Heart left ventricle (tissue), 16 donors: ENCODE data around the gene UNC13B. TPM values are rescaled to one million over a fixed set of nuclear protein-coding genes. Genes with fewer than 3 reads are reported as not detected.

Experiments
- ATAC-seq, 4 donors: fragments of 200-7000 bp; cut with Tn5 transposase; one replicate each; pipeline ENCODE4 v1.9.1; 2020 to 2022; ENCODE audit warnings: moderate library complexity in 4 of 4, mild to moderate bottlenecking in 3 of 4, moderate number of reproducible peaks in 1 of 4
- DNase-seq, 5 donors: peaks; one replicate each; pipeline ENCODE4 v3.0.0-alpha.2; 2020
- H3K27ac ChIP-seq, 12 donors: fragments of 200-600 bp; sonication (generic) in 4 of 12; one replicate each; pipeline versions ENCODE4 v1.5.0 to v1.8.0; 2016 to 2022; ENCODE audit warnings: mild to moderate bottlenecking in 2 of 12
- H3K27me3 ChIP-seq, 9 donors: fragments of 200-600 bp; sonication (generic) in 2 of 9; one replicate each; pipeline versions ENCODE4 v1.5.1 to v1.8.0; 2016 to 2022; ENCODE audit warnings: mild to moderate bottlenecking in 3 of 9
- H3K36me3 ChIP-seq, 9 donors: fragments of 200-600 bp; sonication (generic) in 2 of 9; one replicate each; pipeline versions ENCODE4 v1.5.0 to v1.8.0; 2018 to 2022; ENCODE audit warnings: mild to moderate bottlenecking in 2 of 9
- H3K4me1 ChIP-seq, 12 donors: fragments of 200-600 bp; sonication (generic) in 4 of 12; one replicate each; pipeline versions ENCODE4 v1.5.0 to v1.8.0; 2016 to 2022; ENCODE audit warnings: mild to moderate bottlenecking in 3 of 12
- H3K4me3 ChIP-seq, 12 donors: fragments of 200-600 bp; sonication (generic) in 4 of 12; one replicate each; pipeline versions ENCODE4 v1.5.0 to v1.8.0; 2017 to 2022; ENCODE audit warnings: mild to moderate bottlenecking in 9 of 12, moderate library complexity in 4 of 12
- H3K9me3 ChIP-seq, 12 donors: fragments of 200-600 bp; sonication (generic) in 4 of 12; one replicate each; pipeline versions ENCODE4 v1.5.0 to v1.8.0; 2016 to 2022; ENCODE audit warnings: mild to moderate bottlenecking in 1 of 12
- CTCF ChIP-seq, 12 donors: fragments of 200-600 bp; sonication (generic) in 4 of 12; IDR thresholded peaks; one replicate each; pipeline versions ENCODE4 v1.5.0 to v1.8.0; 2018 to 2022; ENCODE audit warnings: antibody characterized with exemption in 12 of 12, mild to moderate bottlenecking in 5 of 12
- POLR2A ChIP-seq, 2 donors: fragments of 450-650 bp; IDR thresholded peaks; one replicate each; pipeline ENCODE4 v1.6.1; 2017; ENCODE audit warnings: antibody characterized with exemption in 2 of 2, mild to moderate bottlenecking in 2 of 2, moderate library complexity in 2 of 2
- WGBS, 4 donors: extraction: QIAGEN DNeasy Blood & Tissue Kit in 2 of 4; methylation state at CpG; one replicate each; pipeline versions ENCODE4 v1.1.5 to v1.1.7; 2013 to 2018; 5-methylcytosine and 5-hydroxymethylcytosine counted together
- intact Hi-C, 10 donors: fragments of 100-400 bp; cut with DNase I; formaldehyde crosslinking; loops; one replicate each; pipeline versions ENCODE4 v1.11.1 to v1.14.2; 2022
- polyA plus RNA-seq, 2 donors: library from polyadenylated mRNA; stranded (reverse); fragments of 200-250 nt; gene quantifications; one replicate each; pipeline ENCODE4 v1.2.3, GENCODE V29; 2013
- total RNA-seq, 9 donors: library from RNA; depleted of rRNA in 2 of 9; stranded (reverse); fragments of >200 nt in 2 of 9; fragmentation: NEBNext Ultra II Directional in 3 of 9; extraction: Animal tissue kit (Norgen Biotek cat#: 25700) in 3 of 9; gene quantifications; one replicate each; pipeline versions ENCODE4 v1.1.0 to v1.2.4, GENCODE V29; 2016 to 2023
- donor health status: ischemic (EF 13 %, LVEDD 7.1; RV severe dilation, severe dysfunction).
- donor health status: healthy with polysubstance abuse.
- donor health status: DM: no; HTN: yes; CAD: no.
- donor health status: DM: no; HTN: no; CAD: no.
- donor health status: ischemic (EF 25% LVEDD 6.9; RV normal size, moderate dysfunction).
- donor health status: ischemic (EF 25% LVEDD 5.7; RV mildly dilated, moderate dysfunction).
- donor health status: healthy.
- donor health status: DM: yes; HTN: yes; CAD: no.
- donor health status: ischemic (EF 35%, LVEDD 5.7; RV mildly dilated, moderate dysfunction).
- donor health status: nonischemic (EF 11% LVEDD 7.7; RV severe dilation, severe dysfunction).
- donor health status: DM: yes; HTN: yes; CAD: no.
- donor health status: PGD.
- donor health status: ischemic (EF 29% LVEDD 5.4; RV normal size, mild dysfunction).
- donor health status: nonischemic (EF 23%, LVEDD 6.1; RV moderate dilation, normal function).

UNC13B gene
- total and polyA plus RNA-seq, 11 donors, result 8.1 to 30.2 (median 21.2) TPM

DNA sequence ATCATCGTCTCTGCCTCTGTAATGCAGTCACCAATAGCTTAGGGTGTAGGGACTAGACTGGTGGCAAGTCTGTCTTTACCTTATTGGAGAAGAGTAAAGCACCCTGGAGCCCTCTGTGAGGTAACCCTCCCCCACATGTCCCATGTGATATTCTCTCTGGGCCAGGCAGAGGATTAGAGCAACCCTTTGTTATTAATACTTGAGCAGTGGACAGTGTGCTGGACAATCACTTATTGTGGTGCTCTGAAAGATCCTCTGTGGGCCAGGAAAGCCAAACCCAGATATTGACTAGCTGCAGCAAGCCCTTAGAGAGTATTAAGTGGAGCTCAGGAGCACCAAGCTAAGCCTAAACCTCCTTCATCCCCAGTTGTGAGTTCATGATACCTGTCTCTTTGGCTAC lies 188.4 kb downstream of the UNC13B start:
- TF ChIP-seq CTCF (IDR thresholded peaks at IDR 0.05), result no peak
- no peak for TF ChIP-seq POLR2A (IDR thresholded peaks at IDR 0.05)
- peaks cover 0 to 38% (median 20%) of the 10 kb centered on the region in 12 donors for H3K4me1 ChIP-seq
- no peaks in the 10 kb centered on the region for H3K36me3 ChIP-seq
- ATAC-seq (peak in 1 of 4 donors; percentile 29), DNase-seq (no peak)
- no peaks in the 10 kb centered on the region for H3K27me3 ChIP-seq
- intact Hi-C loops, result no loop called here
- WGBS, 4 donors, result 91 to 96% (median 93%) methylated on average over 1 of the region's 1 CpG
- no peaks in the 10 kb centered on the region for H3K9me3 ChIP-seq
- peak overlapping the region in 3 of 12 donors; percentile 20 to 35 (median 26) for H3K27ac ChIP-seq
- no peak overlapping the region for H3K4me3 ChIP-seq

DNA sequence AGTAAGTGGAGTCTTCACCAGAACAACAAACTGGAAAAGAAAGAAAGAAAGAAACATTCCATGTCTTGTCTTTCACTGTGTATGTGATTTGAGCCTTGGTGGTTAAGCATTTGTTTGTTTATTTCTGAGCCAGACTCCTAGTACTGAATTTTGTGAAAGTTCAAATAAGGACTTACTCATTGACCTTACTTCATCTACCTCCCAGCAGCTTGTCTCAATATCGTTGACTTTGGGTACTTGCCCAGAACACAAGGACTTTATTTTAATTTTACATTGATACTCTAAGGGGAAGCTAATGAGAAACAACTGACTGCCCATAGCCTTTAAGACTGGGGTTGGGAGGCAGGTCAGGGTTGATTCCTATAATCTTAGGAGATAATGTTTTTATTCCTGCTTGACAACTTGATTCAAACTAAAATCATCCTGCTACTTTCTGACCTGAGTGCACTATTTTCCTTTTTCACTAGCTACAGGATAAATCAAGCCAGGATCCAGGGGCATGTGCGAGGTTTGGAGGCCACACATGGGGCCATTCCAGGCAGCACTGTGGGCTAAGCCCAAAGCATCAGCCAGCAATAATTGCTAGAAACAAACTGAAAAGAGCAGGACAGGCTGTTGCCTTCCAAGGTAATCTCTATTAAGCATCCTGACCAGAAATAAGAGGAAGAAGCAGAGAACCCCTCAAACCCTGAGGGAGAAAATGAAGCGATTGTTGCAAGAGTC lies 189.2 kb downstream of the UNC13B start:
- WGBS, 4 donors, result 55 to 68% (median 57%) methylated on average over 3 of the region's 3 CpGs
- intact Hi-C loops, result no loop called here

GRCh38 chr9:35353731-35354365 lies 192.0 kb downstream of the UNC13B start:
- intact Hi-C loops, result no loop called here
- no peak for TF ChIP-seq POLR2A (IDR thresholded peaks at IDR 0.05)
- no peak for TF ChIP-seq CTCF (IDR thresholded peaks at IDR 0.05)
- Histone ChIP-seq H3K27ac (no peak overlapping the region), H3K9me3 (no peaks in the 10 kb centered on the region), H3K36me3 (no peaks in the 10 kb centered on the region), H3K27me3 (no peaks in the 10 kb centered on the region), H3K4me1 (peaks cover 0 to 24% (median 16%) of the 10 kb centered on the region in 12 donors), H3K4me3 (no peak overlapping the region)
- no peak for ATAC-seq
- no peak for DNase-seq
- WGBS, 4 donors, result 90 to 92% (median 92%) methylated on average over 3 of the region's 3 CpGs

More for the DNA sequence above, 189.2 kb downstream of the UNC13B start:
- Histone ChIP-seq H3K36me3 (no peaks in the 10 kb centered on the region), H3K27ac (peak overlapping the region in 5 of 12 donors; percentile 8 to 35 (median 21)), H3K27me3 (no peaks in the 10 kb centered on the region), H3K4me3 (no peak overlapping the region), H3K4me1 (peaks cover 0 to 30% (median 18%) of the 10 kb centered on the region in 12 donors), H3K9me3 (no peaks in the 10 kb centered on the region)
- peak; percentile 27 to 72 (median 46) for ATAC-seq
- TF ChIP-seq POLR2A (IDR thresholded peaks at IDR 0.05) (no peak), CTCF (IDR thresholded peaks at IDR 0.05) (no peak)
- DNase-seq, result no peak

- H3K4me3 ChIP-seq, result no peak overlapping the region
- no peak for ATAC-seq
- H3K9me3 ChIP-seq, result no peaks in the 10 kb centered on the region
- no peak for DNase-seq
- no peak overlapping the region for H3K27ac ChIP-seq
- H3K36me3 ChIP-seq, result no peaks in the 10 kb centered on the region
- H3K27me3 ChIP-seq, result no peaks in the 10 kb centered on the region
- 95 to 96% (median 96%) methylated on average over 1 of the region's 1 CpG for WGBS, 4 donors
- intact Hi-C loops, result no loop called here
- no peak for TF ChIP-seq POLR2A (IDR thresholded peaks at IDR 0.05)
- TF ChIP-seq CTCF (IDR thresholded peaks at IDR 0.05), result no peak
- peaks cover 0 to 13% (median 7%) of the 10 kb centered on the region in 12 donors for H3K4me1 ChIP-seq
Observed at GRCh38 chr9:35355939-35356338, 194.1 kb downstream of the UNC13B start.
